ENCODE results near the gene ZNF180.

DNA sequence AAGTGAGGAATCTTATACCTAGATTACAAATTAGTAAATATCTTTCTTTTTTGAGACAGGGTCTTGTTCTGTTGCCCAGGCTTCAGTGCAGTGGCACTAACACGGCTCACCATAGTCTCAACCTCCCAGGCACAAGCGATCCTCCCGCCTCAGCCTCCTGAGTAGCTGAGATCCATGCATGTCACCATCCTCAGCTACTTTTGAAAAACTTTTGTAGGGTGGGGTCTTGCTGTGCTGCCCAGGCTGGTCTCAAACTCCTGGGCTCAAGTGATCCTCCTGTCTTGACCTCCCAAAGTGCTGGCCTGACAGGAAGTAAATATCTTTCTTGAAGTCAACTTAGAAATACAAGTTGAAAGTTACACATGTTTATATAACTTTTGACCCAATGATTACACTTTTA is 49.2 kb upstream of the ZNF180 start:
- TF ChIP-seq CTCF (IDR thresholded peaks at IDR 0.05) = no peak
- TF ChIP-seq POLR2A (IDR thresholded peaks at IDR 0.05) = no peak
